Liver (tissue), 9 donors: ENCODE data around the gene TTLL4. TPM values are rescaled to one million over a fixed set of nuclear protein-coding genes. Genes with fewer than 3 reads are reported as not detected.
A peak's percentile ranks its signal among the peaks of the same experiment; 100 is the strongest.

Experiments
- DNase-seq: peaks from one replicate; pipeline ENCODE4 v3.0.0-alpha.2; 2017; ENCODE audit warnings: low spot score
- H3K27ac ChIP-seq, 2 donors: one replicate each; pipeline ENCODE4 v1.7.0; 2013; ENCODE audit warnings: inconsistent platforms in 2 of 2, low read length in 2 of 2, control low read depth in 1 of 2, low read depth in 1 of 2, mild to moderate bottlenecking in 1 of 2
- H3K27me3 ChIP-seq, 4 donors: one replicate each; pipeline versions ENCODE4 v1.6.1 to v1.7.0; 2013; ENCODE audit warnings: low read length in 3 of 4, inconsistent platforms in 1 of 4, mild to moderate bottlenecking in 1 of 4, moderate library complexity in 1 of 4; ENCODE audit not compliant: control insufficient read depth in 4 of 4, insufficient read depth in 4 of 4
- H3K36me3 ChIP-seq, 4 donors: one replicate each; pipeline versions ENCODE4 v1.6.1 to v1.7.0; 2013; ENCODE audit warnings: low read length in 3 of 4, mild to moderate bottlenecking in 3 of 4, low read depth in 1 of 4, moderate library complexity in 1 of 4; ENCODE audit not compliant: control insufficient read depth in 4 of 4, insufficient read depth in 3 of 4
- H3K4me1 ChIP-seq, 4 donors: one replicate each; pipeline versions ENCODE4 v1.6.1 to v1.7.0; 2013; ENCODE audit warnings: low read length in 3 of 4, mild to moderate bottlenecking in 3 of 4, moderate library complexity in 1 of 4; ENCODE audit not compliant: control insufficient read depth in 4 of 4, insufficient read depth in 4 of 4
- H3K4me3 ChIP-seq, 3 donors: one replicate each; pipeline versions ENCODE4 v1.6.1 to v1.7.0; 2013; ENCODE audit warnings: low read length in 3 of 3, control low read depth in 1 of 3, low read depth in 1 of 3, mild to moderate bottlenecking in 1 of 3
- H3K9ac ChIP-seq, 2 donors: one replicate each; pipeline ENCODE4 v1.7.0; 2013; ENCODE audit warnings: low read length in 2 of 2, mild to moderate bottlenecking in 2 of 2, moderate library complexity in 2 of 2, control low read depth in 1 of 2, low read depth in 1 of 2
- H3K9me3 ChIP-seq, 4 donors: one replicate each; pipeline versions ENCODE4 v1.6.1 to v1.7.0; 2013; ENCODE audit warnings: low read length in 3 of 4; ENCODE audit not compliant: control insufficient read depth in 4 of 4
- EGR1 ChIP-seq, 2 donors: IDR thresholded peaks; 2 replicates each; pipeline ENCODE4 v1.6.1; 2016 to 2018; ENCODE audit warnings: antibody characterized with exemption in 2 of 2, low read depth in 2 of 2
- FOXA1 ChIP-seq: IDR thresholded peaks from 2 replicates; pipeline ENCODE4 v1.6.1; 2016; ENCODE audit warnings: antibody characterized with exemption
- GABPA ChIP-seq, 2 donors: IDR thresholded peaks in 1 of 2; conservative IDR thresholded peaks in 1 of 2; 2 replicates each; pipeline ENCODE4 v1.6.1; 2016; ENCODE audit warnings: antibody characterized with exemption in 2 of 2, mild to moderate bottlenecking in 1 of 2, moderate library complexity in 1 of 2
- HNF4A ChIP-seq, 2 donors: conservative IDR thresholded peaks; 2 replicates each; pipeline ENCODE4 v1.6.1; 2016; ENCODE audit warnings: antibody characterized with exemption in 2 of 2, mild to moderate bottlenecking in 2 of 2
- HNF4G ChIP-seq: IDR thresholded peaks from 2 replicates; pipeline ENCODE4 v1.6.1; 2016; ENCODE audit warnings: antibody characterized with exemption
- JUND ChIP-seq, 2 donors: IDR thresholded peaks; 2 replicates each; pipeline ENCODE4 v1.6.1; 2016; ENCODE audit warnings: antibody characterized with exemption in 2 of 2
- NR2F2 ChIP-seq: IDR thresholded peaks from 2 replicates; pipeline ENCODE4 v1.6.1; 2016; ENCODE audit warnings: antibody characterized with exemption
- REST ChIP-seq: IDR thresholded peaks from 2 replicates; pipeline ENCODE4 v1.6.1; 2016; ENCODE audit warnings: antibody characterized with exemption, mild to moderate bottlenecking
- RXRA ChIP-seq, 2 donors: IDR thresholded peaks; 2 replicates each; pipeline ENCODE4 v1.6.1; 2017 to 2018; ENCODE audit warnings: antibody characterized with exemption in 2 of 2, mild to moderate bottlenecking in 1 of 2
- SP1 ChIP-seq: IDR thresholded peaks from 2 replicates; pipeline ENCODE4 v1.6.1; 2018; ENCODE audit warnings: antibody characterized with exemption, mild to moderate bottlenecking
- YY1 ChIP-seq: IDR thresholded peaks from 2 replicates; pipeline ENCODE4 v1.6.1; 2016; ENCODE audit warnings: antibody characterized with exemption, mild to moderate bottlenecking
- WGBS: extraction: QIAGEN DNeasy Blood & Tissue Kit; methylation state at CpG from one replicate; pipeline ENCODE4 v1.1.7; 2013; 5-methylcytosine and 5-hydroxymethylcytosine counted together
- polyA plus RNA-seq, 2 donors: library from polyadenylated mRNA; stranded (reverse) in 1 of 2; unstranded in 1 of 2; fragments of 200-250 nt in 1 of 2; fragments of >200 nt in 1 of 2; fragmentation: Nextera tagmentation in 1 of 2; extraction: Ambion mirVana in 1 of 2; gene quantifications; one replicate each; pipeline versions ENCODE4 v1.2.1 to v1.2.3, GENCODE V29; 2013 to 2015
- total RNA-seq, 2 donors: library from RNA; depleted of rRNA; stranded (reverse); fragments of >200 nt; gene quantifications; one replicate each; pipeline ENCODE4 v1.2.3, GENCODE V29; 2014
- TF ChIP-seq, protein P1 (sequence below): IDR thresholded peaks from 2 replicates; pipeline ENCODE4 v1.6.1; 2016; ENCODE audit warnings: antibody characterized with exemption
- TF ChIP-seq, protein P2 (sequence below): IDR thresholded peaks from 2 replicates; pipeline ENCODE4 v1.6.1; 2016; ENCODE audit warnings: antibody characterized with exemption
- TF ChIP-seq, protein P3 (sequence below): fragments of 150-350 bp; IDR thresholded peaks from 2 replicates; pipeline ENCODE4 v1.5.1; 2017; ENCODE audit warnings: improper control_type of control experiment, low read depth, low read length; ENCODE audit not compliant: missing input control
- donor health status: healthy.
- donor health status: healthy.
- donor health status: healthy.
- donor health status: healthy.
- donor health status: healthy.

Gene TTLL4
- total and polyA plus RNA-seq, 4 donors = 5.7 to 14.0 (median 6.6) TPM

DNA sequence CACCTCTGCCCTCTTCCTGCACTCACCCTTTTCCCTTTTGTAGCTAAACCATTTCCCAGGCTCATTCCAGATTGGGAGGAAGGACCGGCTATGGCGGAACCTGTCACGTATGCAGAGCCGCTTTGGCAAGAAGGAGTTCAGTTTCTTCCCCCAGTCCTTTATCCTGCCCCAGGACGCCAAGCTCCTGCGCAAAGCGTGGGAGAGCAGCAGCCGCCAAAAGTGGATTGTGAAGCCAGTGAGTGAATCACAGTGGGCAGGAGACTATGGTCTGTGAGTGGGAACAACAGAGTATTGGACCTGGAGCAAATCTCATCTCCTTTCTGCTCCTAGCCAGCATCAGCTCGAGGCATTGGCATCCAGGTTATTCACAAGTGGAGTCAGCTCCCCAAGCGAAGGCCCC, 36.3 kb downstream of the TTLL4 start:
- Histone ChIP-seq H3K27ac (no peak overlapping the region), H3K9ac (no peak overlapping the region), H3K9me3 (no peaks in the 10 kb centered on the region), H3K4me1 (no peaks in the 10 kb centered on the region), H3K4me3 (no peak overlapping the region), H3K36me3 (peaks cover 0 to 34% (median 18%) of the 10 kb centered on the region in 4 donors), H3K27me3 (no peaks in the 10 kb centered on the region)
- 97% methylated on average over 10 of the region's 10 CpGs for WGBS
- no peak for TF ChIP-seq REST
- TF ChIP-seq, protein P1, sequence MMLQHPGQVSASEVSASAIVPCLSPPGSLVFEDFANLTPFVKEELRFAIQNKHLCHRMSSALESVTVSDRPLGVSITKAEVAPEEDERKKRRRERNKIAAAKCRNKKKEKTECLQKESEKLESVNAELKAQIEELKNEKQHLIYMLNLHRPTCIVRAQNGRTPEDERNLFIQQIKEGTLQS = no peak
- TF ChIP-seq, protein P2, sequence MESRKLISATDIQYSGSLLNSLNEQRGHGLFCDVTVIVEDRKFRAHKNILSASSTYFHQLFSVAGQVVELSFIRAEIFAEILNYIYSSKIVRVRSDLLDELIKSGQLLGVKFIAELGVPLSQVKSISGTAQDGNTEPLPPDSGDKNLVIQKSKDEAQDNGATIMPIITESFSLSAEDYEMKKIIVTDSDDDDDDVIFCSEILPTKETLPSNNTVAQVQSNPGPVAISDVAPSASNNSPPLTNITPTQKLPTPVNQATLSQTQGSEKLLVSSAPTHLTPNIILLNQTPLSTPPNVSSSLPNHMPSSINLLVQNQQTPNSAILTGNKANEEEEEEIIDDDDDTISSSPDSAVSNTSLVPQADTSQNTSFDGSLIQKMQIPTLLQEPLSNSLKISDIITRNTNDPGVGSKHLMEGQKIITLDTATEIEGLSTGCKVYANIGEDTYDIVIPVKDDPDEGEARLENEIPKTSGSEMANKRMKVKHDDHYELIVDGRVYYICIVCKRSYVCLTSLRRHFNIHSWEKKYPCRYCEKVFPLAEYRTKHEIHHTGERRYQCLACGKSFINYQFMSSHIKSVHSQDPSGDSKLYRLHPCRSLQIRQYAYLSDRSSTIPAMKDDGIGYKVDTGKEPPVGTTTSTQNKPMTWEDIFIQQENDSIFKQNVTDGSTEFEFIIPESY = no peak
- no peak for TF ChIP-seq GABPA (IDR thresholded peaks at IDR 0.05 in 1 of 2, conservative IDR thresholded peaks at IDR 0.05 in 1 of 2)
- no peak for TF ChIP-seq HNF4G
- no peak for TF ChIP-seq FOXA1
- DNase-seq = no peak

DNA sequence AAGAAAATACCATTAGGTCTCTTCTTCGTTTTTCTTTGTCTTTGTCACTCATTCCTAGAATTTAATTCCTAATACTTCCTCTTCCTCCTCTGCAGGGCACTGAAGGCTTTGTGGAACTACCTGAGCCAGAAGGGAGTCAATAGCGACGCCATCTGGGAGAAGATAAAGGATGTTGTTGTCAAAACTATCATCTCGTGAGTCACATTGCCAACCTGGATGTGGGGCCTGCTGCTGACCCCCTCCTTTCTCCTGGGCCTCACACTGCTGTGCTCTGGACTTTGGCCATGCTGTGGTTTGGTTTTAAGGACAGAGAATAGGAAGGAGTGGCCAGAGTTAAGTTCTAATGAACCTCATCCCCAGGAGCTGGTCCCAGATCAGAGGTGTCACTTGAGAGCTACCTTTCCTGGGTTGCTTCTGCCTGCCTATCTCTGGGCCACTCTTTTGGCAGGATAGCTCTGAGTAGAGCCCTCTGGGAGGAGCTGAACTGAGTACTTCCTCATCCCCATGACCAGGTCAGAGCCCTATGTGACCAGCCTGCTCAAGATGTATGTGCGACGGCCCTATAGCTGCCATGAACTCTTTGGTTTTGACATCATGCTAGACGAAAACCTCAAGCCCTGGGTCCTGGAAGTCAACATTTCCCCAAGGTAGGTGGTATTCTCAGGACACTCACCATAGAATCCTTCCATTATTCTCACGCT, 38.3 kb downstream of the TTLL4 start:
- TF ChIP-seq YY1 (no peak), HNF4A (conservative IDR thresholded peaks at IDR 0.05) (peak in 1 of 2 donors; percentile 27)
- peaks cover 0 to 46% (median 18%) of the 10 kb centered on the region in 4 donors for H3K36me3 ChIP-seq
- no peaks in the 10 kb centered on the region for H3K27me3 ChIP-seq

DNA sequence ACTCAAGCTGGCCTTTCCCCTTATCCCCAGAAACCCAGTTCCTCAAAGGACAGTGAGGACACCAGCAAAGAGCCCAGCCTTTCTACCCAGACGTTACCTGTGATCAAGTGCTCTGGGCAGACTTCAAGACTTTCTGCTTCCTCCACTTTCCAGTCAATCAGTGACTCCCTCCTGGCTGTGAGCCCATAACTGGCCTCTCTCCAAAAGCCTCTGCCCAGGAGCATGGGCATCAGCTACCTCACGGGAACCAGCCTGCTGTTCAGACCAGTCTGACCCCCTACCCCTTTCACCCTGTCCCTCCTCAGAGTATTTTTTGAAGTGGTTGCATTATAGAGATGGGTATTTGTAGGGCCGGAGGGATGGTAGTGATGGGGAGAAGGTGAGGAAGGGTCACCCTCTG, 43.6 kb downstream of the TTLL4 start:
- H3K9ac ChIP-seq = peak overlapping the region in 1 of 2 donors; percentile 65
- no peak for DNase-seq
- peaks cover 10 to 48% (median 36%) of the 10 kb centered on the region in 4 donors for H3K4me1 ChIP-seq
- no peaks in the 10 kb centered on the region for H3K27me3 ChIP-seq
- H3K9me3 ChIP-seq = no peaks in the 10 kb centered on the region
- H3K36me3 ChIP-seq = peaks cover 0 to 20% (median 5%) of the 10 kb centered on the region in 4 donors
- H3K27ac ChIP-seq = peak overlapping the region; percentile 84 to 91
- WGBS = 43% methylated on average over 3 of the region's 3 CpGs
- H3K4me3 ChIP-seq = no peak overlapping the region
- TF ChIP-seq JUND (IDR thresholded peaks at IDR 0.05) = no peak
- no peak for TF ChIP-seq GABPA (IDR thresholded peaks at IDR 0.05 in 1 of 2, conservative IDR thresholded peaks at IDR 0.05 in 1 of 2)
- no peak for TF ChIP-seq EGR1 (IDR thresholded peaks at IDR 0.05; ENCODE audit: low read depth in 2 of 2)
- TF ChIP-seq, protein P3, sequence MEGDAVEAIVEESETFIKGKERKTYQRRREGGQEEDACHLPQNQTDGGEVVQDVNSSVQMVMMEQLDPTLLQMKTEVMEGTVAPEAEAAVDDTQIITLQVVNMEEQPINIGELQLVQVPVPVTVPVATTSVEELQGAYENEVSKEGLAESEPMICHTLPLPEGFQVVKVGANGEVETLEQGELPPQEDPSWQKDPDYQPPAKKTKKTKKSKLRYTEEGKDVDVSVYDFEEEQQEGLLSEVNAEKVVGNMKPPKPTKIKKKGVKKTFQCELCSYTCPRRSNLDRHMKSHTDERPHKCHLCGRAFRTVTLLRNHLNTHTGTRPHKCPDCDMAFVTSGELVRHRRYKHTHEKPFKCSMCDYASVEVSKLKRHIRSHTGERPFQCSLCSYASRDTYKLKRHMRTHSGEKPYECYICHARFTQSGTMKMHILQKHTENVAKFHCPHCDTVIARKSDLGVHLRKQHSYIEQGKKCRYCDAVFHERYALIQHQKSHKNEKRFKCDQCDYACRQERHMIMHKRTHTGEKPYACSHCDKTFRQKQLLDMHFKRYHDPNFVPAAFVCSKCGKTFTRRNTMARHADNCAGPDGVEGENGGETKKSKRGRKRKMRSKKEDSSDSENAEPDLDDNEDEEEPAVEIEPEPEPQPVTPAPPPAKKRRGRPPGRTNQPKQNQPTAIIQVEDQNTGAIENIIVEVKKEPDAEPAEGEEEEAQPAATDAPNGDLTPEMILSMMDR = no peak
- TF ChIP-seq REST = no peak
- TF ChIP-seq HNF4G = no peak
- peak; percentile 49 to 50 for TF ChIP-seq RXRA (IDR thresholded peaks at IDR 0.05)
- TF ChIP-seq FOXA1 = no peak
- no peak for TF ChIP-seq SP1
- TF ChIP-seq, protein P1 = no peak
- TF ChIP-seq YY1 = no peak
- TF ChIP-seq HNF4A (conservative IDR thresholded peaks at IDR 0.05) = peak; percentile 31 to 38
- TF ChIP-seq NR2F2 = no peak

More for the DNA sequence above, 38.3 kb downstream of the TTLL4 start:
- H3K4me3 ChIP-seq = no peak overlapping the region
- no peak for DNase-seq
- WGBS = 90% methylated on average over 8 of the region's 8 CpGs
- H3K9me3 ChIP-seq = no peaks in the 10 kb centered on the region
- no peak overlapping the region for H3K27ac ChIP-seq
- H3K9ac ChIP-seq = no peak overlapping the region
- peaks cover 0 to 4% (median 2%) of the 10 kb centered on the region in 4 donors for H3K4me1 ChIP-seq
